GM18951 (cell line): Measurements from ENCODE around the gene DNAJA3.

ENCODE experiments used
- POLR2A ChIP-seq: IDR thresholded peaks from 4 replicates; pipeline ENCODE4 v1.6.1; 2011; ENCODE audit warnings: mild to moderate bottlenecking; ENCODE audit not compliant: insufficient read length, insufficient read depth; ENCODE audit errors: extremely low read depth
- in situ Hi-C: fragments of 300-500 bp; cut with MboI; formaldehyde crosslinking; loops from one replicate; pipeline ENCODE4 v1.12.0; 2022; ENCODE audit warnings: low sequenced_read_pairs, mixed read lengths, inconsistent platforms; ENCODE audit not compliant: unreplicated experiment

Gene DNAJA3

GRCh38 chr16:4475880-4476788, 50.5 kb downstream of the DNAJA3 start, which contains the start of gene HMOX2:
Gene HMOX2, plus strand, starts transcription at chr16:4476398. Its CDS starts 29,127 bp downstream, at chr16:4505525.
- TF ChIP-seq POLR2A: peak; percentile 98
- in situ Hi-C loops: no loop called here

GRCh38 chr16:4477966-4478365, 52.3 kb downstream of the DNAJA3 start:
- in situ Hi-C loops: no loop called here
- TF ChIP-seq POLR2A: no peak

DNA sequence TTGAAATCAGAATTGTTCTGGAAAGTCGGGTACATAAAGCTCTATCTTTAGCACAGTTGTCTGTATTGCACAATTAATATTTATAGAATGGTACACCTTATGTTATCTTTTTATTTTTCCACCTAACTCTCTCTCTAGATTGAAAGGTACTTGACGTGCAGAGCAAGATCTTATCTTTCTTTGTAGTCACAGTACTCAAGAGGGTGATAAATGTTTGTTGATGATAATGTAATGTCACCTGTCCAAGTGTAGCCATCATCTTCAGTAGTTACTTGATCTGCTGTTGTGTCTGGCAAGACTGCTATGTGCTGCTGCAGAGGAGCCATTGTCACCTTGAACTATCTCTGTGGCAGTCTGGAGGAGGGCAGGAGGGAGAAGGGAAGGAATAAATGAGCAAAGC, 55.9 kb downstream of the DNAJA3 start:
- no peak for TF ChIP-seq POLR2A
- in situ Hi-C loops: no loop called here

- TF ChIP-seq POLR2A: no peak
- in situ Hi-C loops: no loop called here
Measured at GRCh38 chr16:4481963-4482362, 56.3 kb downstream of the DNAJA3 start.

GRCh38 chr16:4486126-4486893, 60.6 kb downstream of the DNAJA3 start:
- in situ Hi-C loops: no loop called here
- TF ChIP-seq POLR2A: no peak

GRCh38 chr16:4487955-4488498, 62.4 kb downstream of the DNAJA3 start:
- in situ Hi-C loops: no loop called here
- no peak for TF ChIP-seq POLR2A

GRCh38 chr16:4488499-4488967, 62.9 kb downstream of the DNAJA3 start:
- no peak for TF ChIP-seq POLR2A
- in situ Hi-C loops: no loop called here

DNA sequence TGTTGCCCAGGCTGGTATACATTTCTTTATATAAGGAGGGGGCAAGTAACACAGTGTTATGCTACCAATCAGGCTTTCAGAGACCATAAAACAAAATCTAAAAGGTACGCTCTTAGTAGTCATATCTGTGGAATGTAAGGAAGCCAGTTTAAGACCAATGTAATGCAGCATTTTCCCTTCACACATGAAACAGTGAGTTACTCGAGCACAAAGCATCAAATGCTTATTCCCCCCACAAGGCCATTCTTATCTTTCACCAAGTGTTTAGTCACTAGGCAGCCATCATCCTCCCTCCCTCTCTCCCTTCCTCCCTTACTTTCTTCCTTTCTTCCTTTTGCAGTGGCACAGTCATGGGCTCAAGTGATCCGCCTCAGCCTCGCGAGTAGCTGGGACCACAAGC, 63.4 kb downstream of the DNAJA3 start:
- in situ Hi-C loops: no loop called here

DNA sequence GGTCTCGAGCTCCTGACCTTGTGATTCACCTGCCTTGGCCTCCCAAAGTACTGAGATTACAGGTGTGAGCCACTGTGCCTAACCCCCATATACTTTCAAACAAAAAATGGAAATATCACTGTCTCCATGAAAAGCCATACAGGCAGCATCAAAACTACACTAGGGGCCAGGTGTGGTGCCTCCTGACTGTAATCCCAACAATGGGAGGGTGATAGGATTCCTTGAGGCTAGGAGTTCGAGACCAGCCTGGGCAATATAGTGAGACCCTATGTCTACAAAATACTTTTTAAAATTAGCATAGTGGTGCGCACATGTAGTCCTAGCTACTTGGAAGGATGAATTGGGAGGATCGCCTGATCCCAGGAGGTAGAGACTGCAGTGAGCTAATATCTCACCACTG, 66.2 kb downstream of the DNAJA3 start:
- no peak for TF ChIP-seq POLR2A

More for the DNA sequence above, 63.4 kb downstream of the DNAJA3 start:
- no peak for TF ChIP-seq POLR2A

DNA sequence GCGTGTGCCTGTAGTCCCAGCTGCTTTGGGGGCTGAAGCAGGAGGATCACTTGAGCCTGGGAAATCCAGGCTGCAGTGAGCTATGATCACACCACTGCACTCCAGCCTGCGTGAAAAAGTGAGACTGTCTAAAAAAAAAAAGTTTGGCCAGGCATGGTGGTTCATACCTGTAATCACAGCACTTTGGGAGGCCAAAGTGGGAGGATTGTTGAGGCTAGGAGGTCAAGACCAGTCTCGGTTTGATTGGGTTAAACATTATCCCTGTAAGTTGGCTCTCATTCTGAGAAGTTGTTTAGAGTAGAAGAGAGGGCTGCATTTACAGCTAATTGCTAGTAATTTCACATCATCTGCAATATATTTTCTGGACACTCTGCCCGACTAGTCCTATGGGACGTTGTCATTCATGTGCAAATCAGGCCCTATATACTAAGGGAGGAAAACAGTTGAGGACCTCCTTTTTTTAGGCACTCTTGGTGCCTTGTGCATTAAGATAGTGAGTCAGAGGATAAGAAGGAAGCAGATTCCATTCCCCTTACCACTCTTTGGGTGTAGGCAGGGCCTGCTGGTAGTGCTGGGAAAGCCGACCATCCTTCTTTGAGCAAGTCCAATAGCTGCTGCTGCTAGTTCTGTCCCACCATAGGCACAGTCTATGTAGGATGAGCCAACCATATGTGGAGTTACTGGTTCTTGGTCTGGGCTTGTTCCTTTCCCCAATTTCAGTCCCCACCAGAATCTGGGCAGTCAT, 69.2 kb downstream of the DNAJA3 start:
- in situ Hi-C loops: no loop called here
- TF ChIP-seq POLR2A: no peak

More for the DNA sequence above, 66.2 kb downstream of the DNAJA3 start:
- in situ Hi-C loops: no loop called here

DNA sequence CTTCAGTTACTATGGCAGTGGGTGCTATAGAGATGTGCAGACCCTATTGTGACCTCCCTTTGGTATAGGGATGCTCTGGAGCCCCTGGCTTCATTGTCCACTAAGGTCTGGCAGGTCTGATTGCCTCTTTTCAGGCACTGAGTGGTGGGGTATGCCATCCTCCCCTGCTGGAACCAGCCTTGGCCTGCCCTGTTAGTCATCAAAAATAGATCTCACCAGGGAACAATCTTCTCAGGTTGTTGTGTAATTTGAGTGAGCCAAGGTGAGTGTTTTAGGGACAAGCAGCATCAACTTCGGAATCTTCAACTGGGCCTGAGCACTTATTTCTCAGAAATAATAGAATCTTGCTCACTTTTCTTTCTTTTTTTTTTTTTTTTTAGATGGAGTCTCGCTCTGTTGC, 70.1 kb downstream of the DNAJA3 start:
- TF ChIP-seq POLR2A: no peak
- in situ Hi-C loops: no loop called here

DNA sequence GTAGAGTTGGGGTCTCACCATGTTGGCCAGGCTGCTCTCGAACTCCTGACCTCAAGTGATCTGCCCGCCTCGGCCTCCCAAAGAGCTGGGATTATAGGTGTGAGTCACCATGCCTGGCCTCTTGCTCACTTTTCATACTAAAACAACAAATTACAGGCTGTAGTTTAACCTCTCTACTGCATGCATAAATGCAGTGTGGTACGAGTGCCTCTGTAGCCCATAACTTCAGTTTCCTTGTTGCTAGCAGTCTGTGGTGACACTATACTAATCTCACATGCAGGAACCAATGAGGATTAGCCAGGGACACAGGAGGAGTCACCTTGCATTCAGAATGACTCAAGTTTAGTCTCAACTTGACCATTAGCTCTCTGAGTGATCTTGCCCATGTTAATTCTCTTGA, 70.6 kb downstream of the DNAJA3 start:
- in situ Hi-C loops: no loop called here
- TF ChIP-seq POLR2A: no peak
